UCSD-AML1 (cell line): Measurements from ENCODE around the gene FUT4.
"Not testable (repeated sequence)": the region's sequence is repeated elsewhere in the genome, so short reads cannot be mapped to it uniquely, and the experiment has no call there.

Experiments used
- DNase-seq: peaks from one replicate; lab custom pipeline; 2025; ENCODE audit not compliant: unreplicated experiment; lab: John Stamatoyannopoulos, UW

Gene FUT4

DNA sequence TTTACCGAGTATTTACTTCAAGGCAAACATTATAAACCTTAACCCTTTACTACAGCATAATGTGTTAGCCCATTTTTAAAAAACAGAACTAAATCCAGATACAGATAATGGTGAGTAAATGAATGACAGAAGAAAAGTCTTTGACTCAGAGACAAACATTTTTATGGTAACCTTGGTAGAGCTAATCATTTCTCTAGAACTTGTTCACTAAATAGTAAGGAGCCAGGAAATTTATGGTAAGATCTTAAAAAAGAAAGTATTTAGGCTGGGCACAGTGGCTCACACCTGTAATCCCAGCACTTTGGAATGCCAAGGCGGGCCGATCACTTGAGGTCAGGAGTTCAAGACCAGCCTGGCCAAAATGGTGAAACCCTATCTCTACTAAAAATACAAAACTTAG, 11.5 kb upstream of the FUT4 start:
- DNase-seq, result no peak

DNA sequence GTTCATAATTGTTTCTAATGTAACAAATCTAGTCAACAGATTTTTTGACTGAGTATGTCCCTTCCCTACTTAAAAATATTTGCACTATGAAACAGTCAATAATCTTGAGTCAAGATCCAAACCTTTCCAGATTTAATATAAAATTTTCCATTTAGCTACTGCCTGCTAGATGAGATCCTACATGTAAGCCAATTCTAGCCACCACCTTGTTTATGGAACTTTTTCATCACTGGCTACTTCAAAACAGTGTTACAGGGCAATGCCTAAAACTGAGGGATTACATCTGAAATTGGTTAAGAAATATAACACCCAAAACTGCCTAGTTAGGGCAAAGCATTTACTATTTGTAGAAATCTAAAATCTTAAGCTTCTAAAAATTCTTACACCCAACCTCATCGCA, 10.5 kb upstream of the FUT4 start:
- DNase-seq, result no peak

DNA sequence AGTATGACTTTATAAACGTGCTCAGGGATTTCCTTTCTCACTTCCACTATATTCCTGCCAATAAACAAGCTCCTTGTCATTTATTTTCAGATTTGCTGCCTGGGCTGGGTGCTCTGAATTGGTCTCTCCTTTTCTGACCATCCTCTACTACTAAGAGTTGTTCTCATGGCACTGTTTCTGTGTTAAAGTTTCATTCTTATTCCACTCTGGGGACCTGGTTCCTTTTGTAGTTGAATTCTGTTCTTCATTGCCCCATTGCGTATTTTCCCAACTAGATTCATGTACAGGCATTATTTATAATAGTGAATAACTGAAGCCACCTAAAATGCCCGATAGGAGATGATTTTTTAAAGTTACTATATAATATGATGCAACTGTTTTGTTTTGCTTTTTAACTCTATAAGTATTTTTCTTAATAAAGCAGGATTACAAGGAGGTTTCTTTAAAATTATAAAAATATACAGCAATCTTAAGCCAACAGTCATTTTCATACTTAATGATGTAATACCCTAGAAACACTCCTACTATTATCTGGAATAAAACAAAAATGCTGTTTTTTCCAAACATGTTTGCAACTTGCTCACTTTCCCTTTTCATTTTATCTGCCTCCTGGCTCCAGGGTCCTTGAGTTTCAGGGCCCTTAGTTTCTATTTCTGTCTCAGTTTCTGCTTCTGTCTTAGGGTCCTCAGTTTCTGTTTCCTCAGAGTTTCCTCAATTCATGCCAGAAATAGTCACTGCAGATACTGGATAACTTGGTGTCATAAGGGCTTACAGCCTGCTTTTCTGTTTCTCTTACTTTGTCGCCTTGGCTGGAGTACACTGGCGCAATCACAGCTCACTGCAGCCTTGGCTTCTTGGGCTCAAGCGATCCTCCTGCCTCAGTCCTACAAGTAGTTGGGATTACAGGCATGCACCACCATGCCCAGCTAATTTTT, 9.8 kb upstream of the FUT4 start:
- DNase-seq, result no peak

DNA sequence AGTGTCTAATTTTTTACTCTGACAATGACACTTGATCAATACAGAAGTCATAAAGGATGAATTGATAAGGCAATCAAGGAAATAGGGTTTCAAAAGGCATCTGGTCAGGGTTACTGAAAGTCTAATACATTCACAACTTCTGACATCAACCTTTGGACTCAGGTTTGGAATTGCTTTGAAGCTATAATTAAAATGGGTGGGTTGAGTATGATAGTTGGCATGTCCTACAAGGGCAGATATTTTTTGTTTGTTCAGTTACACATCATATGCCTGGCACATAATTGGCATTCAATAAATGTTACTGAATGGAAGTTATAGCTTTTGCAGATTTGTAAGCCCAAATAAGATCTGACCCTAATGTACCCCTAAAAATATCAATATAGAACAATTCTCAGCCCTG, 7.3 kb upstream of the FUT4 start:
- no peak for DNase-seq

DNA sequence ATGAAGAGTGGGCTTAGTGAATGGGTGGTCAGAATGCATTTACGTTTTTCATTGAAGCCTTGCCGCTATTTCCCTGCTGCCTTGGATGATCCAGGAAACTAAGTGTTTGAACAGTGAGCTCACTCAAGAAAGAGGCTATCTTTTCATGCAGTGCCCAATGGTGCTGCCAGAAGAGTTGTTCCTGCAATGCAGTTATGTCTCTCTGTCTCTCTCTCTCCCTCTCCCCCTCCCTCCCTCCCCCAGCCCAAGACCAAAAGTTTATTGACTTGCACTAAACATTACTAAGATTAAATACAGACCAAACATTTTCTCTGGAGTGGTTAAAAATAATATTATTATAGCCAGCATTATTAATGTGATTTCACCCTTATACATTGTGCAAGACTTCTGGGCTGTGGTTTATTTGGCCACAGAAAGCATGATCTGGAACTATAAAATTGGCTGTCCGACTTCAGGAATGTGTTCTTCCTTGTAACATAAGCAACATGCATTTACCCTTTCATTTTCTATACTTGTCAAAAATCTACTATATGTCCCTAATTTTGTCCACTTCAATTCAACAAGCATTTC, 6.6 kb upstream of the FUT4 start:
- DNase-seq, result no peak

DNA sequence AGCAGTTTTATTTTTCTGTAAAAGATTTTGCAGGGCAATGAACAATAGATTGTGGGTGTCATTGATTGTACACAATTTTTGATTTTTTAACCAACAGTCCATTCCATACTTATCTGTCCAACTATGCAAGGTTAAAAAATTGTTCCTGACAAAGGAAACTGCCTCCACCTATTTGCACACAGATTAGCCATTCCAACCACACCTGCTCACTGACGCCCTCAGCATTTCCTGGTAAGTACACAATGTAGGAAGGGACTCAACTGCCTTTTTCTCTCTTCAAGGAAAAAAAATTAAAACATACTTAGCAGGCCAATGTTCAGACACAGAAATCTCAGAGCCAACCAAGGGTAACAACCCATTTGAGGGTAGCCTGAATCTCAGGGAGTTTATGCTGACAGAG, 4.3 kb upstream of the FUT4 start:
- no peak for DNase-seq

DNA sequence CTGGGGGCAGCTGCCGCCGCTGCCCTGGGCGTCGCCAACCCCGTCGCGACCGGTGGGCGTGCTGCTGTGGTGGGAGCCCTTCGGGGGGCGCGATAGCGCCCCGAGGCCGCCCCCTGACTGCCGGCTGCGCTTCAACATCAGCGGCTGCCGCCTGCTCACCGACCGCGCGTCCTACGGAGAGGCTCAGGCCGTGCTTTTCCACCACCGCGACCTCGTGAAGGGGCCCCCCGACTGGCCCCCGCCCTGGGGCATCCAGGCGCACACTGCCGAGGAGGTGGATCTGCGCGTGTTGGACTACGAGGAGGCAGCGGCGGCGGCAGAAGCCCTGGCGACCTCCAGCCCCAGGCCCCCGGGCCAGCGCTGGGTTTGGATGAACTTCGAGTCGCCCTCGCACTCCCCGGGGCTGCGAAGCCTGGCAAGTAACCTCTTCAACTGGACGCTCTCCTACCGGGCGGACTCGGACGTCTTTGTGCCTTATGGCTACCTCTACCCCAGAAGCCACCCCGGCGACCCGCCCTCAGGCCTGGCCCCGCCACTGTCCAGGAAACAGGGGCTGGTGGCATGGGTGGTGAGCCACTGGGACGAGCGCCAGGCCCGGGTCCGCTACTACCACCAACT, 1.0 kb downstream of the FUT4 start:
- no peak for DNase-seq

DNA sequence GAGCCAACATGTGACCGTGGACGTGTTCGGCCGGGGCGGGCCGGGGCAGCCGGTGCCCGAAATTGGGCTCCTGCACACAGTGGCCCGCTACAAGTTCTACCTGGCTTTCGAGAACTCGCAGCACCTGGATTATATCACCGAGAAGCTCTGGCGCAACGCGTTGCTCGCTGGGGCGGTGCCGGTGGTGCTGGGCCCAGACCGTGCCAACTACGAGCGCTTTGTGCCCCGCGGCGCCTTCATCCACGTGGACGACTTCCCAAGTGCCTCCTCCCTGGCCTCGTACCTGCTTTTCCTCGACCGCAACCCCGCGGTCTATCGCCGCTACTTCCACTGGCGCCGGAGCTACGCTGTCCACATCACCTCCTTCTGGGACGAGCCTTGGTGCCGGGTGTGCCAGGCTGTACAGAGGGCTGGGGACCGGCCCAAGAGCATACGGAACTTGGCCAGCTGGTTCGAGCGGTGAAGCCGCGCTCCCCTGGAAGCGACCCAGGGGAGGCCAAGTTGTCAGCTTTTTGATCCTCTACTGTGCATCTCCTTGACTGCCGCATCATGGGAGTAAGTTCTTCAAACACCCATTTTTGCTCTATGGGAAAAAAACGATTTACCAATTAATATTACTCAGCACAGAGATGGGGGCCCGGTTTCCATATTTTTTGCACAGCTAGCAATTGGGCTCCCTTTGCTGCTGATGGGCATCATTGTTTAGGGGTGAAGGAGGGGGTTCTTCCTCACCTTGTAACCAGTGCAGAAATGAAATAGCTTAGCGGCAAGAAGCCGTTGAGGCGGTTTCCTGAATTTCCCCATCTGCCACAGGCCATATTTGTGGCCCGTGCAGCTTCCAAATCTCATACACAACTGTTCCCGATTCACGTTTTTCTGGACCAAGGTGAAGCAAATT, 1.8 kb downstream of the FUT4 start:
- no peak for DNase-seq

DNA sequence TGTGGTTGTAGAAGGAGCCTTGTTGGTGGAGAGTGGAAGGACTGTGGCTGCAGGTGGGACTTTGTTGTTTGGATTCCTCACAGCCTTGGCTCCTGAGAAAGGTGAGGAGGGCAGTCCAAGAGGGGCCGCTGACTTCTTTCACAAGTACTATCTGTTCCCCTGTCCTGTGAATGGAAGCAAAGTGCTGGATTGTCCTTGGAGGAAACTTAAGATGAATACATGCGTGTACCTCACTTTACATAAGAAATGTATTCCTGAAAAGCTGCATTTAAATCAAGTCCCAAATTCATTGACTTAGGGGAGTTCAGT, 2.4 kb downstream of the FUT4 start:
- no peak for DNase-seq

DNA sequence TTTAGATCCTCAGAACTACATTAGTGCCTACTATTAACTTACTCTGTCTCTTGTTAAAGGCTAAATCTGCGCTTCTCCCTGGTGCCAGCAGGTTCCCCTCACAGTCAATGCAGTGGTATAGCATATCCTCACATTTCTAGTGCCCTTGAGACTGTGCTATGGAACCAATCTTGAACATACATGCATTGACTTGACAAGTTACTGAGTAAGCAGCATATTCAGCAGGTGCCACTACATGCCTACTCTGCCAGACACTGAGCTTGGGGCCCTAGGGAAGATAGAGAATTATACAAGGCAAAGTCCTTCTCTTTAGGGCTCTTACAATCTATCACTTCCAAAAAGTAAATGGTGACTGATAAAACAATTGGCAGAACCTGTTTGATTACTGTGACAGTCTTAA, 3.2 kb downstream of the FUT4 start:
- no peak for DNase-seq

DNA sequence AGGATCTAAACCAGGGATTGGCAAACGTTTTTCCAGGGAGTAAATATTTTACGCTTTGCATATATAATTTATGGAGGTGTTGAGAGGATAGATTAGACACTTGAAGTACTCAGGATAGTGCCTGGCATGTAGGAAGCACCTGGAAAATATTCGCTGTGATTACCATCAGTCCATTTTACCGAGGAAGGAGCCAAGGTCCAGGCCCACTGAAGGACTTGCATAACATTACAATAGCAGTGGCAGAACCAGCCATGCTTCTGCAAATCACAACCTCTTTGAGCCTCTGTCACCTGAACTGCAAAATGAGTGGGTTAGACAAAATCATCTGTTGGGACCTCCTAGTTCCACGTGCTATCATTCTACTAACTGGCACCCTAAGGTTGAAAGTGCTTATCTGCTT, 5.4 kb downstream of the FUT4 start:
- DNase-seq, result no peak

DNA sequence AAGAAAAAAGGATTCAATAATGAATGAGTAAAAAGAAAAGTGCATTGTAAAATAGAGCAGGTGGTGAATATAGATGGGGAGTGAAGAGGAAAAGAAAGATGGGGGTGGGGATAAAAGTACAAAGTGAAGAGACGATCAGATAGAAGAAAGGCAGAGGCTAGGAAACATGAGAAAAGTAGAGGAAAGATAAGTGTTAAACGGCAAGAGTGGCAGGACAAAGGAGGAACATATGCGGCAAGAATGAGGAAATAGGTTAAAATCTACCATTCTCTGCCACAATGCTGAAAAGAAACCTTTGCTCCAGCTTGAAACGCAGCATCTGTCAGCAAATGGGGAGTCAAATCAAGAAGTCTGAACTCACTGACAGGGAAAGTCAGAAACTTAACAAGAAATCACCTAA, 6.8 kb downstream of the FUT4 start:
- no peak for DNase-seq

DNA sequence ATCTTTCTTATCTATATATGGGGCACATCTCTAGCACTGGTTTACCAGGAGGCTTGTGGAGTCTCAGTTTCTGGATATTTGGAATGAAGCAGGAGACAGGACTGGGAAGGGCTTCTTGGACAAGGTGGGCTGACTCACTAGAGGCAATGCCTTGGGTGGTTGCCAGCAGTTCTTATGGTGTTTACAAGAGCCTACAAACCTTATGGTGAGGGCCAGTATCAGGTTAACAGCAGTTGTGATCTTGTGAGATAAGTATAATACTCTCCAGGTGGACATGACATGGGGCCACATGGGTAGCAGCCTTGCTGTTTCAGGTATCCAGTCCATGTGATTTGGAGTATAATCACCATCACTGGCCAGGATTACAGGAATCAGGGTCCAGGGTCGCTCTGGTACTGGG, 10.2 kb downstream of the FUT4 start:
- DNase-seq, result no peak

DNA sequence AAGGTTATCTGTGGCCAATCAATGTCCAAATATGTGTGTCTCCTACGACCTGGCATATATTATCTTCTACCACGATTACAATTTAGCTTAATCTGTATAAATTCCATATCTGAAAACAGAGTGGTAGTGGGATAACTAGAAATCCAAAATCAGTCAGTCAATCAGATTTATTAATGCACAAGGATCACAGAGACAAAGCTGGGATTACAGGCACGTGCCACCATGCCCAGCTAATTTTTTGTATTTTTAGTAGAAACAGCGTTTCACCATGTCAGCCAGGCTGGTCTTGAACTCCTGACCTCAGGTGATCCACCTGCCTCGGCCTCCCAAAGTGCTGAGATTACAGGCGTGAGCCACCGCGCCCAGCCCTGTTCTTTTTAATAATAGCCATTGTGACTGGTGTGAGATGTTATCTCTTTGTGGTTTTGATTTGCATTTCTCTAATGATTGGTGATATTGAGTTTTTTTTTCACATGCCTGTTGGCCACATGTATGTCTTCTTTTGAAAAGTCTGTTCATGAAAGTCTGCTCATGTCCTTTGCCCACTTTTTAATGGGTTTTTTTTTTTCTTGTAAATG, 12.1 kb downstream of the FUT4 start:
- DNase-seq, result not testable (repeated sequence)

DNA sequence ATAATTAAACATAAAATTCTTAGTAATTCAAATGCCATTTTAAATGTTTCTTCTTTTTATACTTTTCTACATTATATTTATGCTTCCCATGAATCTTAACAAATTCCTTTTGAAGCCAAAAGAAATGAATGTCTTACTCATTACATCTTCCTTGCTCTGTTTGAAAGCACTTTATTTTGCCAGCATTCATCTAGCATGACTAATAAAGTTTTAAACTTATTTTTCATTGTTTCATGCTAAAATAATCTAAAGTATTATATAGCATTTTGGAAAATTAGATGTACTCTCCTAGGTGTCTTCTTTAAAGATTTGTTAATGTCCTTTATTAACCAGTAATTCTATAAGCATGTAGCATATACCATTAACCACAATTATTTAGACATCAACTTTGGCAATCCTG, 13.7 kb downstream of the FUT4 start:
- DNase-seq, result no peak

DNA sequence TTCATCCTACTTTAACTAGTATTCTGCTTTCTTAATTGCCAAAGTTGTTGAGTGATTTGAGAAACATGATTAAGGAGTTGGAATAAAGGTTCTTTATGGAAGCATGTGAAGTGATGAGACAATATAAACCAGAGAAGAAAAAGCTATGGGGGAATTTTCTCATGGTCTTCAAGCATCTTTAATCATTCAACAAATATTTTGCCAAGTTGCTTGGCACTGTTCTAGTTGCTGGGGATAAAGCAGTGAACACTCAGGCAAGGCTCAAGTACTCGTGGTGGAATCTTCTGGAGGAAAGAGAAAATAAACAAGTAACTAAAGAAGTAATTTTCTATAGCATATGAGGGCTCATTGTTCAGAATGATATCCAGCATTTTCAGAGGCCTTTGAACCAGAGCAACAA, 14.3 kb downstream of the FUT4 start:
- DNase-seq, result no peak

DNA sequence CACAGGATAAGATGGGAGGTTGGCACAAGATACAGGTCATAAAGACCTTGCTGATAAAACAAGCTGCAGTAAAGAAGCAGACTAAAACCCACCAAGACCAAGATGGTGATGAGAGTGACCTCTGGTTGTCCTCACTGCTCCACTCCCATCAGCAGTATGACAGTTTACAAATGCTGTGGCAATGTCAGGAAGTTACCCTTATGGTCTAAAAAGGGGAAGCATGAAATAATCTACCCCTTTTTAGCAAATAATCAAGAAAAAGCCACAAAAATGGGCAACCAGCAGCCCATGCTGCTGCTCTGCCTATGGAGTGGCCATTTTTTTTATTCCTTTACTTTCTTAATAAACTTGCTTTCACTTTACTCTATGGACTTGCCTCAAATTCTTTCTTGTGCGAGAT, 14.7 kb downstream of the FUT4 start:
- DNase-seq, result peak; percentile 16

DNA sequence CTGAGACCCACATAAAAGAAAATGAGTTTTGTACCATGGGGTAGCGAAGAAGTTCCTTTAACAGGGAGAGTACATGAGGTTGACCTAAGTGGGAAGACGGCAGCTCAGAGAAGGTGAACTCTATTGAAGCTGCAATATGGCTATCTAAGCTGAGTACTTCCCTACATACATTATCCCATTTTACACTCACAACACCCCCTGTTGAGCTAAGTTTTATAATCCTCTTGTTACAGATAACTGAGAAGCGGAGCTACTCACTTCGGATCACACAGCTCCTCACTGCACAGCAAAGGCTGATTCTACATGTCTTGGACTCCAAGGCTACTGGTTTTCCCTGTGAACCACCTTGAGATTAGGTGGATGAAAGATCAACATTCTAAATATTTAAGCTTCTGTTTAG, 15.2 kb downstream of the FUT4 start:
- no peak for DNase-seq

DNA sequence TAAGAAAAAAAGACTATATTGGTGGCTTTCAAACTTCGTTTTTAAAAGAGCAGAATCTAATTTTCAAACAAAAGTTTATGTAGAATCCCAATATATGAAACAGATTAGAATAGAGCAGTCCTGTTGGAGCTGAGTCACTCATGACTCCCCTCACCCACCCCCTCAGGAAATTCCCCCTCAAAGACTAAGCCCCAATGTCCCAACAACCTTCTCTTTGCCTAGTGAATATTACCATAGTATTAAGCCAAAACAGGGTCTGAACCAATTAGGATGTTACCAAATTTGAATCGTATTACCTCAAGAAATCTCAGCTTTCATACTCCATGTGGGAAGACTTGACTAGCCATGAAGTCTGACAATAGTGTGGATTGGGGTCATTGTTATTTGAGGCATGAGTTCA, 15.6 kb downstream of the FUT4 start:
- no peak for DNase-seq

DNA sequence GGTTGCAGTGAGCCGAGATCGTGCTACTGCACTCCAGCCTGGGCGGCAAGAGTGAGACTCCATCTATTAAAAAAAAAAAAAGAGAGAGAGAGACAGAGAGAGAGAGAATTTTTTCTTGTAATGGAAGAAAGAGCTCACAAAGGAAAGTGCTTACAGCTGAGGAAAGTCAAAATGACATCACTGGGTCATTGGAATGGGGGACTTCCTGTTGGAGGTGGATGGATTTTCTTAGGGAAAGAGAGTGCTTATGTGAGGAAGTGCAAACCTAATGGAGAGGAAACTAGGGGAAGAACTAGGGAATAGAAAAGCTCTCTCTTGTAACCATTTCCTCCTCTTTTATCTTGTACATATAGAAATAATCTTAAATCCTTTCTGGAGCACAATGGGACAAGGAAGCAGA, 17.1 kb downstream of the FUT4 start:
- no peak for DNase-seq

DNA sequence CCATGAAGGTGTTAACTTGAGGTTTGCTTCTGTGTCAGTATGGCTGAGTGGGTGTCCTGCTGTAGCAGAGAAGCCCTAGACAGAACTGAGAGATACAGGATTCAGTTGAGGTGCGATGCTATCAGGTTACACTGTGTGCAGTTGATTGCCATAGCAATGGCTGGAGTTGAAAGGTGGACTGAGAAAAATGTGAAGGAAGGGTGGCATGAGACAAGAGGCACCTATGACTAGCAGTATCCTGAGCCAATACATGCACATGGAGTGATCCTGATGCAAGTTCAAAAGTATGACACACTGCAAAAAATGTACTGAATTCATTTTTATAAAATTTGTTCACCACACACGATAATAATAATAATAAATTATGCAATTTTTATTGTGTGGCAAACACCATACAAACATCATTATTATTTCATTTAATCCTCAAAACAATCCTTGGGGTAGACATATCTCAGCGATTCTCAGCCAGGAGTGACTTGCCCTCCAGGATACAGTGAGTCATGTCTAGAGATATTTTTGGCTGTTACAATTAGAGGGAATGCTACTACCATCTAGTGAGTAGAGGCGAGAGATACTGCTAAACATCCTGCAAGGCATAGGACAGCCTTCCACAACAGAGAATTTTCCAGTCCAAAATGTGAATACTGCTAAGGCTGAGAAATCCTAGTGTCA, 19.6 kb downstream of the FUT4 start:
- no peak for DNase-seq
